Keratinocyte (primary cell): ENCODE measurements around the gene P3R3URF. TPM values are rescaled to one million over a fixed set of nuclear protein-coding genes. Genes with fewer than 3 reads are reported as not detected.

Source experiments
- DNase-seq: peaks from one replicate; pipeline ENCODE4 v3.0.0-alpha.2; 2011; ENCODE audit warnings: low read depth, missing footprints, low spot score
- FAIRE-seq: peaks from 2 replicates; lab custom pipeline; 2011; peaks lifted over from hg19 to GRCh38; lab: Jason Lieb, UNC
- H2AFZ ChIP-seq: 2 replicates; pipeline ENCODE4 v1.6.0; 2012; ENCODE audit warnings: low read length, control low read depth, inconsistent platforms; ENCODE audit not compliant: control insufficient read depth
- H3K27ac ChIP-seq: 2 replicates; pipeline ENCODE4 v1.5.1; 2011; ENCODE audit warnings: low read length; ENCODE audit not compliant: control insufficient read depth, insufficient read depth
- H3K27me3 ChIP-seq: 3 replicates; pipeline ENCODE4 v1.6.0; 2011; ENCODE audit warnings: low read length; ENCODE audit not compliant: control insufficient read depth, insufficient read depth; ENCODE audit errors: extremely low read depth
- H3K36me3 ChIP-seq, 2 experiments: 2 replicates in 1 of 2; 3 replicates in 1 of 2; pipeline ENCODE4 v1.5.1; 2011; ENCODE audit warnings: low read length in 2 of 2, mild to moderate bottlenecking in 1 of 2; ENCODE audit not compliant: control insufficient read depth in 2 of 2, insufficient read depth in 2 of 2; ENCODE audit errors: extremely low read depth in 1 of 2
- H3K4me1 ChIP-seq: 3 replicates; pipeline ENCODE4 v1.5.1; 2011; ENCODE audit warnings: low read length; ENCODE audit not compliant: control insufficient read depth, insufficient read depth; ENCODE audit errors: extremely low read depth
- H3K4me2 ChIP-seq: 3 replicates; pipeline ENCODE4 v1.6.0; 2011; ENCODE audit warnings: low read depth, low read length; ENCODE audit not compliant: control insufficient read depth, insufficient read depth; ENCODE audit errors: extremely low read depth
- H3K4me3 ChIP-seq, 3 experiments: fragments of 200-600 bp in 1 of 3; sonication (generic) in 1 of 3; 2 replicates in 2 of 3; 3 replicates in 1 of 3; pipeline ENCODE4 v1.5.1; 2011 to 2016; ENCODE audit warnings: low read length in 3 of 3, mild to moderate bottlenecking in 3 of 3, control low read depth in 2 of 3, inconsistent platforms in 1 of 3, low read depth in 1 of 3, mixed read lengths in 1 of 3, mixed run types in 1 of 3, moderate library complexity in 1 of 3; ENCODE audit not compliant: control insufficient read depth in 2 of 3, insufficient read depth in 2 of 3; ENCODE audit errors: extremely low read depth in 1 of 3
- H3K79me2 ChIP-seq: 2 replicates; pipeline ENCODE4 v1.6.0; 2012; ENCODE audit warnings: low read length; ENCODE audit not compliant: control insufficient read depth, insufficient read depth
- H3K9ac ChIP-seq: 3 replicates; pipeline ENCODE4 v1.6.0; 2011; ENCODE audit warnings: low read length; ENCODE audit not compliant: control insufficient read depth, insufficient read depth; ENCODE audit errors: extremely low read depth
- H3K9me1 ChIP-seq: 3 replicates; pipeline ENCODE4 v1.6.0; 2011; ENCODE audit warnings: low read length; ENCODE audit not compliant: control insufficient read depth, insufficient read depth; ENCODE audit errors: extremely low read depth
- H3K9me3 ChIP-seq: 2 replicates; pipeline ENCODE4 v1.5.1; 2012; ENCODE audit warnings: low read depth, low read length; ENCODE audit not compliant: control insufficient read depth
- H4K20me1 ChIP-seq: 3 replicates; pipeline ENCODE4 v1.6.0; 2011; ENCODE audit warnings: low read length; ENCODE audit not compliant: control insufficient read depth, insufficient read depth; ENCODE audit errors: extremely low read depth
- CTCF ChIP-seq, 3 experiments: IDR thresholded peaks in 1 of 3; conservative IDR thresholded peaks in 1 of 3; optimal IDR thresholded peaks in 1 of 3; 2 replicates in 2 of 3; 3 replicates in 1 of 3; pipeline versions ENCODE3 to v1.5.1; 2011; ENCODE audit warnings: low read length in 3 of 3, mild to moderate bottlenecking in 3 of 3, moderate library complexity in 2 of 3, control low read depth in 1 of 3, inconsistent platforms in 1 of 3; ENCODE audit not compliant: insufficient read depth in 2 of 3; ENCODE audit errors: extremely low read depth in 1 of 3
- EZH2 ChIP-seq: IDR thresholded peaks from one replicate; pipeline ENCODE4 v1.6.1; 2012; ENCODE audit warnings: inconsistent platforms, mild to moderate bottlenecking, low read length, moderate library complexity
- dilution Hi-C: fragments of 300-500 bp; cut with MboI; formaldehyde crosslinking; loops from one replicate; pipeline ENCODE4 v1.7.0; 2020; ENCODE audit warnings: low sequenced_read_pairs; ENCODE audit not compliant: extremely low pct_ligation_motif_present
- polyA plus RNA-seq, 5 experiments: library from polyadenylated mRNA; depleted of rRNA in 3 of 5; stranded (reverse) in 3 of 5; stranded (forward) in 1 of 5; unstranded in 1 of 5; fragments of >200 nt; gene quantifications; 1 replicate in 1 of 5; 2 replicates in 3 of 5; 3 replicates in 1 of 5; pipeline versions ENCODE4 v1.2.1 to v1.2.3, GENCODE V29; 2011 to 2012; ENCODE audit warnings: missing spikeins in 2 of 5, low read depth in 1 of 5, low replicate concordance in 1 of 5

Gene P3R3URF
- polyA plus RNA-seq, 1 donor (not counting 4 experiments of a cell fraction or from before 2014, with no cell fraction given), result not detected

GRCh38 chr1:46187106-46187869, 11.0 kb upstream of the P3R3URF start:
- no peak for DNase-seq
- H2AFZ ChIP-seq, result no peak overlapping the region
- peaks cover 6% of the 10 kb centered on the region for H3K79me2 ChIP-seq
- peaks cover 8% of the 10 kb centered on the region for H3K9me1 ChIP-seq
- no peak overlapping the region for H3K27ac ChIP-seq
- H3K36me3 ChIP-seq, result peaks cover 33 to 35% of the 10 kb centered on the region in 2 experiments
- TF ChIP-seq CTCF (optimal IDR thresholded peaks at IDR 0.05 in 1 of 3, IDR thresholded peaks at IDR 0.05 in 1 of 3, conservative IDR thresholded peaks at IDR 0.05 in 1 of 3; ENCODE audit: extremely low read depth in 1 of 3, insufficient read depth in 2 of 3, low read length in 3 of 3) (no peak), EZH2 (no peak)
- H3K9ac ChIP-seq, result no peak overlapping the region
- no peak overlapping the region for H3K4me3 ChIP-seq
- no peaks in the 10 kb centered on the region for H4K20me1 ChIP-seq
- H3K27me3 ChIP-seq, result no peaks in the 10 kb centered on the region
- H3K9me3 ChIP-seq, result no peaks in the 10 kb centered on the region
- FAIRE-seq, result no peak
- peaks cover 59% of the 10 kb centered on the region for H3K4me1 ChIP-seq
- H3K4me2 ChIP-seq, result no peak overlapping the region
- dilution Hi-C loops, result loop anchor here (25.0 kb wide), 1 partner anchor 150 kb away; no protein-coding TSS in a partner anchor

- Histone ChIP-seq H3K36me3 (peaks cover 31 to 35% of the 10 kb centered on the region in 2 experiments), H3K4me2 (no peak overlapping the region), H3K79me2 (peaks cover 6% of the 10 kb centered on the region), H3K9ac (no peak overlapping the region), H2AFZ (no peak overlapping the region), H3K9me3 (no peaks in the 10 kb centered on the region), H4K20me1 (no peaks in the 10 kb centered on the region), H3K4me3 (no peak overlapping the region), H3K9me1 (peaks cover 8% of the 10 kb centered on the region), H3K27me3 (no peaks in the 10 kb centered on the region), H3K4me1 (peaks cover 71% of the 10 kb centered on the region), H3K27ac (no peak overlapping the region)
- DNase-seq (no peak), FAIRE-seq (no peak)
- dilution Hi-C loops, result loop anchor here (25.0 kb wide), 1 partner anchor 149 kb away; no protein-coding TSS in a partner anchor
- TF ChIP-seq EZH2, result no peak
- no peak for TF ChIP-seq CTCF (optimal IDR thresholded peaks at IDR 0.05 in 1 of 3, IDR thresholded peaks at IDR 0.05 in 1 of 3, conservative IDR thresholded peaks at IDR 0.05 in 1 of 3; ENCODE audit: extremely low read depth in 1 of 3, insufficient read depth in 2 of 3, low read length in 3 of 3)
Observed at GRCh38 chr1:46186076-46186475, 9.8 kb upstream of the P3R3URF start.
